AG04450 (cell line): Measurements from ENCODE around the gene MED26. TPM values are rescaled to one million over a fixed set of nuclear protein-coding genes. Genes with fewer than 3 reads are reported as not detected.
A peak's percentile ranks its signal among the peaks of the same experiment; 100 is the strongest.

Experiments used
- CTCF ChIA-PET: fragments of 300-600, 350-600 bp; formaldehyde crosslinking; extraction: SDS; loops from one replicate; lab custom pipeline; 2022; ENCODE audit warnings: antibody characterized with exemption, inconsistent platforms; lab: Charles Lee
- POLR2A ChIA-PET: fragments of 350-600 bp; formaldehyde crosslinking; extraction: SDS; loops from one replicate; lab custom pipeline; 2021; ENCODE audit warnings: antibody characterized with exemption, inconsistent platforms; lab: Yijun Ruan, JAX
- DNase-seq: peaks from one replicate; pipeline ENCODE4 v3.0.0-alpha.2; 2011; ENCODE audit warnings: low read depth, low spot score
- H3K27ac ChIP-seq: one replicate; pipeline ENCODE4 v1.5.1; 2012; ENCODE audit warnings: low read depth, low read length, control low read depth
- H3K27me3 ChIP-seq: one replicate; pipeline ENCODE4 v1.6.0; 2012; ENCODE audit warnings: low read length; ENCODE audit not compliant: control insufficient read depth, insufficient read depth
- H3K4me3 ChIP-seq: 2 replicates; pipeline ENCODE4 v1.5.1; 2011; ENCODE audit warnings: mild to moderate bottlenecking, low read depth, low read length, control low read depth
- H3K9me3 ChIP-seq: 2 replicates; pipeline ENCODE4 v1.5.1; 2012; ENCODE audit warnings: low read length; ENCODE audit not compliant: control insufficient read depth, insufficient read depth
- CTCF ChIP-seq: IDR thresholded peaks from 2 replicates; pipeline ENCODE4 v1.5.1; 2011; ENCODE audit warnings: low read depth, low read length, control low read depth, inconsistent platforms
- polyA plus RNA-seq: library from polyadenylated mRNA; depleted of rRNA; stranded (reverse); fragments of >200 nt; gene quantifications from 2 replicates; pipeline ENCODE4 v1.2.3, GENCODE V29; 2011

The MED26 gene
- polyA plus RNA-seq, 1 experiment: 3.0 TPM

GRCh38 chr19:16612636-16613035 lies 15.4 kb downstream of the MED26 start:
- Histone ChIP-seq H3K27me3 (no peaks in the 10 kb centered on the region), H3K4me3 (no peak overlapping the region), H3K27ac (no peak overlapping the region), H3K9me3 (no peaks in the 10 kb centered on the region)
- DNase-seq: no peak
- ChIA-PET POLR2A (no interaction called here), CTCF (interaction anchor here (1.3 kb wide), 1 partner anchor 12 kb away, joined by 3 read pairs; no protein-coding TSS in a partner anchor)
- TF ChIP-seq CTCF: no peak

GRCh38 chr19:16611121-16611520 lies 16.9 kb downstream of the MED26 start:
- TF ChIP-seq CTCF: no peak
- Histone ChIP-seq H3K27ac (no peak overlapping the region), H3K27me3 (no peaks in the 10 kb centered on the region), H3K4me3 (no peak overlapping the region), H3K9me3 (no peaks in the 10 kb centered on the region)
- ChIA-PET CTCF (no interaction called here), POLR2A (no interaction called here)
- DNase-seq: no peak

- DNase-seq: no peak
- no peaks in the 10 kb centered on the region for H3K27me3 ChIP-seq
- H3K27ac ChIP-seq: no peak overlapping the region
- POLR2A ChIA-PET: no interaction called here
- TF ChIP-seq CTCF: no peak
- CTCF ChIA-PET: no interaction called here
- no peaks in the 10 kb centered on the region for H3K9me3 ChIP-seq
- no peak overlapping the region for H3K4me3 ChIP-seq
Observed at GRCh38 chr19:16609511-16610200, 18.3 kb downstream of the MED26 start.

- Histone ChIP-seq H3K27me3 (no peaks in the 10 kb centered on the region), H3K27ac (peak overlapping the region; percentile 52), H3K9me3 (no peaks in the 10 kb centered on the region), H3K4me3 (no peak overlapping the region)
- TF ChIP-seq CTCF: no peak
- DNase-seq: peak; percentile 56
- ChIA-PET CTCF (no interaction called here), POLR2A (no interaction called here)
Observed at GRCh38 chr19:16608290-16608739, 19.7 kb downstream of the MED26 start.

GRCh38 chr19:16607819-16608218 lies 20.2 kb downstream of the MED26 start:
- ChIA-PET POLR2A (no interaction called here), CTCF (interaction anchor here (0.6 kb wide), 1 partner anchor 31 kb away, joined by 5 read pairs; no protein-coding TSS in a partner anchor)
- peak overlapping the region; percentile 52 for H3K27ac ChIP-seq
- no peak for DNase-seq
- H3K27me3 ChIP-seq: no peaks in the 10 kb centered on the region
- no peak for TF ChIP-seq CTCF
- no peak overlapping the region for H3K4me3 ChIP-seq
- no peaks in the 10 kb centered on the region for H3K9me3 ChIP-seq
